ENCODE results near the gene TBCCD1.
"Not testable (repeated sequence)": the region's sequence is repeated elsewhere in the genome, so short reads cannot be mapped to it uniquely, and the experiment has no call there.

TBCCD1 gene

GRCh38 chr3:186593862-186594261 lies 26.7 kb upstream of the TBCCD1 start:
- Histone ChIP-seq H3K4me1 (ENCODE audit: control insufficient read depth, insufficient read depth, low read length, poor library complexity, severe bottlenecking) (no peaks in the 10 kb centered on the region), H3K4me3 (ENCODE audit: extremely low read depth, insufficient read depth, low read length, poor library complexity, severe bottlenecking) (no peak overlapping the region), H3K36me3 (ENCODE audit: control insufficient read depth, insufficient read depth, low read length) (no peaks in the 10 kb centered on the region), H3K9me3 (ENCODE audit: control insufficient read depth, low read length) (no peaks in the 10 kb centered on the region), H3K27ac (ENCODE audit: low read depth, low read length, severe bottlenecking) (no peak overlapping the region)
- WGBS, 2 experiments (ENCODE audit: insufficient coverage in 2 of 2) = 87 to 100% methylated on average over 1 to 2 of the region's 3 CpGs

GRCh38 chr3:186592682-186593081 lies 25.5 kb upstream of the TBCCD1 start:
- 100% methylated on average over 1 of the region's 4 CpGs; no CpG with 5 or more reads in 1 of the 2 experiments for WGBS, 2 experiments (ENCODE audit: insufficient coverage in 2 of 2)
- Histone ChIP-seq H3K4me3 (ENCODE audit: extremely low read depth, insufficient read depth, low read length, poor library complexity, severe bottlenecking) (no peak overlapping the region), H3K9me3 (ENCODE audit: control insufficient read depth, low read length) (no peaks in the 10 kb centered on the region), H3K27ac (ENCODE audit: low read depth, low read length, severe bottlenecking) (no peak overlapping the region), H3K36me3 (ENCODE audit: control insufficient read depth, insufficient read depth, low read length) (no peaks in the 10 kb centered on the region), H3K4me1 (ENCODE audit: control insufficient read depth, insufficient read depth, low read length, poor library complexity, severe bottlenecking) (no peaks in the 10 kb centered on the region)

- Histone ChIP-seq H3K4me3 (ENCODE audit: extremely low read depth, insufficient read depth, low read length, poor library complexity, severe bottlenecking) (no peak overlapping the region), H3K9me3 (ENCODE audit: control insufficient read depth, low read length) (no peaks in the 10 kb centered on the region), H3K4me1 (ENCODE audit: control insufficient read depth, insufficient read depth, low read length, poor library complexity, severe bottlenecking) (no peaks in the 10 kb centered on the region), H3K27ac (ENCODE audit: low read depth, low read length, severe bottlenecking) (no peak overlapping the region), H3K36me3 (ENCODE audit: control insufficient read depth, insufficient read depth, low read length) (peaks cover 5% of the 10 kb centered on the region)
- 88 to 94% methylated on average over 3 to 5 of the region's 7 CpGs for WGBS, 2 experiments (ENCODE audit: insufficient coverage in 2 of 2)
These were observed 23.6 kb upstream of the TBCCD1 start for GRCh38 chr3:186590580-186591295.

GRCh38 chr3:186589856-186590579 lies 22.9 kb upstream of the TBCCD1 start:
- WGBS, 2 experiments (ENCODE audit: insufficient coverage in 2 of 2) = 91 to 100% methylated on average over 1 to 2 of the region's 5 CpGs
- Histone ChIP-seq H3K4me3 (ENCODE audit: extremely low read depth, insufficient read depth, low read length, poor library complexity, severe bottlenecking) (no peak overlapping the region), H3K36me3 (ENCODE audit: control insufficient read depth, insufficient read depth, low read length) (peaks cover 11% of the 10 kb centered on the region), H3K27ac (ENCODE audit: low read depth, low read length, severe bottlenecking) (no peak overlapping the region), H3K9me3 (ENCODE audit: control insufficient read depth, low read length) (no peaks in the 10 kb centered on the region), H3K4me1 (ENCODE audit: control insufficient read depth, insufficient read depth, low read length, poor library complexity, severe bottlenecking) (no peaks in the 10 kb centered on the region)

GRCh38 chr3:186589121-186589520 lies 22.0 kb upstream of the TBCCD1 start:
- Histone ChIP-seq H3K4me1 (ENCODE audit: control insufficient read depth, insufficient read depth, low read length, poor library complexity, severe bottlenecking) (peaks cover 2% of the 10 kb centered on the region), H3K27ac (ENCODE audit: low read depth, low read length, severe bottlenecking) (no peak overlapping the region), H3K4me3 (ENCODE audit: extremely low read depth, insufficient read depth, low read length, poor library complexity, severe bottlenecking) (no peak overlapping the region), H3K36me3 (ENCODE audit: control insufficient read depth, insufficient read depth, low read length) (peaks cover 20% of the 10 kb centered on the region), H3K9me3 (ENCODE audit: control insufficient read depth, low read length) (no peaks in the 10 kb centered on the region)
- WGBS, 2 experiments (ENCODE audit: insufficient coverage in 2 of 2) = no CpG with 5 or more reads among the region's 3 CpGs

GRCh38 chr3:186588632-186589031 lies 21.5 kb upstream of the TBCCD1 start:
- H3K36me3 ChIP-seq (ENCODE audit: control insufficient read depth, insufficient read depth, low read length) = peaks cover 25% of the 10 kb centered on the region
- H3K27ac ChIP-seq (ENCODE audit: low read depth, low read length, severe bottlenecking) = no peak overlapping the region
- 100% methylated on average over 1 of the region's 2 CpGs; no CpG with 5 or more reads in 1 of the 2 experiments for WGBS, 2 experiments (ENCODE audit: insufficient coverage in 2 of 2)

GRCh38 chr3:186587183-186587582 lies 20.0 kb upstream of the TBCCD1 start:
- Histone ChIP-seq H3K4me1 (ENCODE audit: control insufficient read depth, insufficient read depth, low read length, poor library complexity, severe bottlenecking) (peaks cover 3% of the 10 kb centered on the region), H3K9me3 (ENCODE audit: control insufficient read depth, low read length) (no peaks in the 10 kb centered on the region), H3K36me3 (ENCODE audit: control insufficient read depth, insufficient read depth, low read length) (peaks cover 39% of the 10 kb centered on the region), H3K27ac (ENCODE audit: low read depth, low read length, severe bottlenecking) (no peak overlapping the region), H3K4me3 (ENCODE audit: extremely low read depth, insufficient read depth, low read length, poor library complexity, severe bottlenecking) (no peak overlapping the region)

More at GRCh38 chr3:186588632-186589031, 21.5 kb upstream of the TBCCD1 start:
- Histone ChIP-seq H3K9me3 (ENCODE audit: control insufficient read depth, low read length) (no peaks in the 10 kb centered on the region), H3K4me1 (ENCODE audit: control insufficient read depth, insufficient read depth, low read length, poor library complexity, severe bottlenecking) (peaks cover 3% of the 10 kb centered on the region), H3K4me3 (ENCODE audit: extremely low read depth, insufficient read depth, low read length, poor library complexity, severe bottlenecking) (no peak overlapping the region)

- not testable (repeated sequence) for H3K4me3 ChIP-seq (ENCODE audit: extremely low read depth, insufficient read depth, low read length, poor library complexity, severe bottlenecking); H3K27ac ChIP-seq (ENCODE audit: low read depth, low read length, severe bottlenecking); H3K9me3 ChIP-seq (ENCODE audit: control insufficient read depth, low read length); H3K4me1 ChIP-seq (ENCODE audit: control insufficient read depth, insufficient read depth, low read length, poor library complexity, severe bottlenecking)
- 74 to 92% methylated on average over 2 to 8 of the region's 9 CpGs for WGBS, 2 experiments (ENCODE audit: insufficient coverage in 2 of 2)
- peaks cover 46% of the 10 kb centered on the region for H3K36me3 ChIP-seq (ENCODE audit: control insufficient read depth, insufficient read depth, low read length)
These were observed 19.1 kb upstream of the TBCCD1 start for GRCh38 chr3:186586245-186586644.

- 84 to 87% methylated on average over 3 to 4 of the region's 5 CpGs for WGBS, 2 experiments (ENCODE audit: insufficient coverage in 2 of 2)
These were observed 16.7 kb upstream of the TBCCD1 start for GRCh38 chr3:186583831-186584230.

GRCh38 chr3:186582541-186582940 lies 15.4 kb upstream of the TBCCD1 start:
- peaks cover 3% of the 10 kb centered on the region for H3K4me1 ChIP-seq (ENCODE audit: control insufficient read depth, insufficient read depth, low read length, poor library complexity, severe bottlenecking)
- peaks cover 79% of the 10 kb centered on the region for H3K36me3 ChIP-seq (ENCODE audit: control insufficient read depth, insufficient read depth, low read length)
- WGBS, 2 experiments (ENCODE audit: insufficient coverage in 2 of 2) = 93 to 98% methylated on average over 4 to 5 of the region's 6 CpGs
- no peak overlapping the region for H3K4me3 ChIP-seq (ENCODE audit: extremely low read depth, insufficient read depth, low read length, poor library complexity, severe bottlenecking)
- no peak overlapping the region for H3K27ac ChIP-seq (ENCODE audit: low read depth, low read length, severe bottlenecking)
- H3K9me3 ChIP-seq (ENCODE audit: control insufficient read depth, low read length) = no peaks in the 10 kb centered on the region

More at GRCh38 chr3:186583831-186584230, 16.7 kb upstream of the TBCCD1 start:
- Histone ChIP-seq H3K4me1 (ENCODE audit: control insufficient read depth, insufficient read depth, low read length, poor library complexity, severe bottlenecking) (peaks cover 3% of the 10 kb centered on the region), H3K9me3 (ENCODE audit: control insufficient read depth, low read length) (no peaks in the 10 kb centered on the region), H3K4me3 (ENCODE audit: extremely low read depth, insufficient read depth, low read length, poor library complexity, severe bottlenecking) (no peak overlapping the region), H3K36me3 (ENCODE audit: control insufficient read depth, insufficient read depth, low read length) (peaks cover 68% of the 10 kb centered on the region), H3K27ac (ENCODE audit: low read depth, low read length, severe bottlenecking) (no peak overlapping the region)

GRCh38 chr3:186580785-186581184 lies 13.6 kb upstream of the TBCCD1 start:
- Histone ChIP-seq H3K4me3 (ENCODE audit: extremely low read depth, insufficient read depth, low read length, poor library complexity, severe bottlenecking) (no peak overlapping the region), H3K27ac (ENCODE audit: low read depth, low read length, severe bottlenecking) (no peak overlapping the region), H3K4me1 (ENCODE audit: control insufficient read depth, insufficient read depth, low read length, poor library complexity, severe bottlenecking) (peaks cover 3% of the 10 kb centered on the region), H3K9me3 (ENCODE audit: control insufficient read depth, low read length) (no peaks in the 10 kb centered on the region), H3K36me3 (ENCODE audit: control insufficient read depth, insufficient read depth, low read length) (peaks cover 90% of the 10 kb centered on the region)
- WGBS, 2 experiments (ENCODE audit: insufficient coverage in 2 of 2) = no CpG with 5 or more reads among the region's 3 CpGs
